ENCODE results near the gene TMEM132D.
A peak's percentile ranks its signal among the peaks of the same experiment; 100 is the strongest.

The TMEM132D gene

GRCh38 chr12:129605666-129606065 lies 298.2 kb downstream of the TMEM132D start:
- DNase-seq (ENCODE audit: low spot score) (no peak), FAIRE-seq (no peak)

GRCh38 chr12:129604506-129604905 lies 299.3 kb downstream of the TMEM132D start:
- FAIRE-seq (no peak), DNase-seq (ENCODE audit: low spot score) (no peak)

- peak; percentile 77 for FAIRE-seq
- DNase-seq (ENCODE audit: low spot score): peak; percentile 48
Observed at GRCh38 chr12:129599406-129599805, 304.4 kb downstream of the TMEM132D start.

GRCh38 chr12:129594098-129594497 lies 309.7 kb downstream of the TMEM132D start:
- peak; percentile 34 for DNase-seq (ENCODE audit: low spot score)
- no peak for FAIRE-seq

- no peak for FAIRE-seq
Observed at GRCh38 chr12:129592449-129592848, 311.4 kb downstream of the TMEM132D start.

GRCh38 chr12:129589503-129589902 lies 314.3 kb downstream of the TMEM132D start:
- no peak for FAIRE-seq

More at GRCh38 chr12:129592449-129592848, 311.4 kb downstream of the TMEM132D start:
- DNase-seq (ENCODE audit: low spot score): no peak

GRCh38 chr12:129588142-129588541 lies 315.7 kb downstream of the TMEM132D start:
- DNase-seq (ENCODE audit: low spot score) (no peak), FAIRE-seq (no peak)

More at GRCh38 chr12:129589503-129589902, 314.3 kb downstream of the TMEM132D start:
- no peak for DNase-seq (ENCODE audit: low spot score)

GRCh38 chr12:129585296-129585695 lies 318.5 kb downstream of the TMEM132D start:
- FAIRE-seq (no peak), DNase-seq (ENCODE audit: low spot score) (no peak)

- FAIRE-seq (no peak), DNase-seq (ENCODE audit: low spot score) (no peak)
Observed at GRCh38 chr12:129579879-129580278, 323.9 kb downstream of the TMEM132D start.

- FAIRE-seq: no peak
Observed at GRCh38 chr12:129571901-129572494, 331.8 kb downstream of the TMEM132D start.

GRCh38 chr12:129570796-129571400 lies 332.9 kb downstream of the TMEM132D start:
- FAIRE-seq: peak; percentile 72
- peak; percentile 88 for DNase-seq (ENCODE audit: low spot score)

More at GRCh38 chr12:129571901-129572494, 331.8 kb downstream of the TMEM132D start:
- peak; percentile 76 for DNase-seq (ENCODE audit: low spot score)

- no peak for FAIRE-seq
- no peak for DNase-seq (ENCODE audit: low spot score)
Observed at GRCh38 chr12:129566800-129567199, 337.0 kb downstream of the TMEM132D start.

GRCh38 chr12:129564768-129565167 lies 339.1 kb downstream of the TMEM132D start:
- FAIRE-seq (peak; percentile 76), DNase-seq (ENCODE audit: low spot score) (peak; percentile 79)

GRCh38 chr12:129563266-129563665 lies 340.6 kb downstream of the TMEM132D start:
- FAIRE-seq (no peak), DNase-seq (ENCODE audit: low spot score) (no peak)

GRCh38 chr12:129561304-129561703 lies 342.5 kb downstream of the TMEM132D start:
- DNase-seq (ENCODE audit: low spot score): no peak
- no peak for FAIRE-seq

- DNase-seq (ENCODE audit: low spot score): no peak
- FAIRE-seq: no peak
Observed at GRCh38 chr12:129559776-129560175, 344.0 kb downstream of the TMEM132D start.

- DNase-seq (ENCODE audit: low spot score) (no peak), FAIRE-seq (no peak)
Observed at GRCh38 chr12:129558036-129558435, 345.8 kb downstream of the TMEM132D start.

GRCh38 chr12:129556082-129556481 lies 347.7 kb downstream of the TMEM132D start:
- no peak for FAIRE-seq
- DNase-seq (ENCODE audit: low spot score): no peak

GRCh38 chr12:129552996-129553750 lies 350.7 kb downstream of the TMEM132D start:
- FAIRE-seq (peak; percentile 35), DNase-seq (ENCODE audit: low spot score) (peak; percentile 80)

GRCh38 chr12:129551441-129551840 lies 352.4 kb downstream of the TMEM132D start:
- FAIRE-seq (no peak), DNase-seq (ENCODE audit: low spot score) (no peak)

GRCh38 chr12:129550353-129550752 lies 353.5 kb downstream of the TMEM132D start:
- DNase-seq (ENCODE audit: low spot score): no peak
- no peak for FAIRE-seq

- no peak for DNase-seq (ENCODE audit: low spot score)
- no peak for FAIRE-seq
Observed at GRCh38 chr12:129549656-129550055, 354.2 kb downstream of the TMEM132D start.

Data from RCC 7860 (cell line).